ENCODE results near the gene KRT72. TPM values are rescaled to one million over a fixed set of nuclear protein-coding genes. Genes with fewer than 3 reads are reported as not detected.
A peak's percentile ranks its signal among the peaks of the same experiment; 100 is the strongest.

KRT72 gene
- total and polyA plus RNA-seq, 7 experiments from 2014 or later, result 0.71 to 149 (median 74.1) TPM; not detected in 1

GRCh38 chr12:52606096-52606495 lies 4.8 kb upstream of the KRT72 start:
- ATAC-seq (no peak), DNase-seq (no peak)
- Histone ChIP-seq H3K9me3 (ENCODE audit: control insufficient read depth in 2 of 3, low read length in 3 of 3) (no peaks in the 10 kb centered on the region), H3K27me3 (ENCODE audit: control insufficient read depth in 2 of 2, insufficient read depth in 2 of 2, low read length in 2 of 2) (no peaks in the 10 kb centered on the region), H3K4me1 (ENCODE audit: control insufficient read depth in 2 of 2, insufficient read depth in 2 of 2, low read length in 2 of 2) (peaks cover 6 to 88% of the 10 kb centered on the region in 2 donors), H3K27ac (ENCODE audit: low read depth, low read length) (no peak overlapping the region), H3K36me3 (ENCODE audit: control insufficient read depth in 2 of 3, insufficient read depth in 3 of 3, low read length in 3 of 3) (no peaks in the 10 kb centered on the region), H3K4me3 (ENCODE audit: low read length) (no peak overlapping the region)
- POLR2A ChIA-PET, result interaction anchor here (0.7 to 2.9 kb wide), 16 partner anchors 9 to 108 kb away, joined by 3 to 12 read pairs (median 4); partner anchors contain the start of gene KRT1
- Mint-ChIP-seq H3K4me1 (peaks cover 55 to 98% (median 96%) of the 10 kb centered on the region in 7 donors), H3K27me3 (peaks cover 0 to 2% (median 0%) of the 10 kb centered on the region in 5 donors), H3K36me3 (peaks cover 0 to 8% (median 7%) of the 10 kb centered on the region in 5 donors), H3K4me3 (peak overlapping the region in 8 of 10 donors; percentile 1 to 76 (median 66)), H3K27ac (peak overlapping the region in 8 of 9 donors; percentile 85 to 99 (median 98)), H3K9me3 (peaks cover 0 to 4% (median 0%) of the 10 kb centered on the region in 11 donors)
- intact Hi-C loops (cut with micrococcal nuclease), result no loop called here
- CTCF ChIA-PET, result interaction anchor here (0.5 to 2.7 kb wide), 9 partner anchors 14 to 274 kb away, joined by 3 to 29 read pairs (median 5); no protein-coding TSS in a partner anchor

GRCh38 chr12:52605542-52605941 lies 4.3 kb upstream of the KRT72 start:
- ATAC-seq, result no peak
- Mint-ChIP-seq H3K9me3 (peaks cover 0 to 4% (median 0%) of the 10 kb centered on the region in 11 donors), H3K27ac (peak overlapping the region in 8 of 9 donors; percentile 85 to 99 (median 96)), H3K4me3 (peak overlapping the region in 9 of 10 donors; percentile 1 to 76 (median 67)), H3K27me3 (peaks cover 0 to 2% (median 0%) of the 10 kb centered on the region in 5 donors), H3K4me1 (peaks cover 50 to 95% (median 92%) of the 10 kb centered on the region in 7 donors), H3K36me3 (peaks cover 0 to 8% (median 7%) of the 10 kb centered on the region in 5 donors)
- no peak for DNase-seq
- CTCF ChIA-PET, result interaction anchor here (0.7 to 2.7 kb wide), 8 partner anchors 16 to 274 kb away, joined by 3 to 29 read pairs (median 5); no protein-coding TSS in a partner anchor
- H3K27me3 ChIP-seq (ENCODE audit: control insufficient read depth in 2 of 2, insufficient read depth in 2 of 2, low read length in 2 of 2), result no peaks in the 10 kb centered on the region
- intact Hi-C loops (cut with micrococcal nuclease), result no loop called here
- no peak overlapping the region for H3K4me3 ChIP-seq (ENCODE audit: low read length)
- H3K9me3 ChIP-seq (ENCODE audit: control insufficient read depth in 2 of 3, low read length in 3 of 3), result no peaks in the 10 kb centered on the region
- peaks cover 6 to 83% of the 10 kb centered on the region in 2 donors for H3K4me1 ChIP-seq (ENCODE audit: control insufficient read depth in 2 of 2, insufficient read depth in 2 of 2, low read length in 2 of 2)
- no peaks in the 10 kb centered on the region for H3K36me3 ChIP-seq (ENCODE audit: control insufficient read depth in 2 of 3, insufficient read depth in 3 of 3, low read length in 3 of 3)
- POLR2A ChIA-PET, result interaction anchor here (0.8 to 2.9 kb wide), 16 partner anchors 8 to 108 kb away, joined by 3 to 12 read pairs (median 4); no protein-coding TSS in a partner anchor
- H3K27ac ChIP-seq (ENCODE audit: low read depth, low read length), result peak overlapping the region; percentile 56

GRCh38 chr12:52604859-52605258 lies 3.6 kb upstream of the KRT72 start:
- peak in 1 of 9 donors; percentile 14 for DNase-seq
- H3K4me1 Mint-ChIP-seq, result peaks cover 44 to 95% (median 90%) of the 10 kb centered on the region in 7 donors
- Histone ChIP-seq H3K27ac (ENCODE audit: low read depth, low read length) (peak overlapping the region; percentile 56), H3K27me3 (ENCODE audit: control insufficient read depth in 2 of 2, insufficient read depth in 2 of 2, low read length in 2 of 2) (no peaks in the 10 kb centered on the region), H3K4me3 (ENCODE audit: low read length) (peak overlapping the region; percentile 6), H3K36me3 (ENCODE audit: control insufficient read depth in 2 of 3, insufficient read depth in 3 of 3, low read length in 3 of 3) (no peaks in the 10 kb centered on the region), H3K9me3 (ENCODE audit: control insufficient read depth in 2 of 3, low read length in 3 of 3) (no peaks in the 10 kb centered on the region), H3K4me1 (ENCODE audit: control insufficient read depth in 2 of 2, insufficient read depth in 2 of 2, low read length in 2 of 2) (peaks cover 3 to 78% of the 10 kb centered on the region in 2 donors)
- peaks cover 0 to 11% (median 7%) of the 10 kb centered on the region in 5 donors for H3K36me3 Mint-ChIP-seq
- H3K4me3 Mint-ChIP-seq, result peak overlapping the region; percentile 10 to 79 (median 62)
- peaks cover 0 to 8% (median 0%) of the 10 kb centered on the region in 5 donors for H3K27me3 Mint-ChIP-seq
- ChIA-PET POLR2A (interaction anchor here (0.6 to 2.9 kb wide), 12 partner anchors 8 to 104 kb away, joined by 3 to 12 read pairs (median 5); no protein-coding TSS in a partner anchor), CTCF (interaction anchor here (0.7 to 2.7 kb wide), 4 partner anchors 15 to 103 kb away, joined by 4 to 29 read pairs (median 6); no protein-coding TSS in a partner anchor)
- ATAC-seq, result no peak
- peaks cover 0 to 4% (median 0%) of the 10 kb centered on the region in 11 donors for H3K9me3 Mint-ChIP-seq
- H3K27ac Mint-ChIP-seq, result peak overlapping the region; percentile 51 to 99 (median 96)
- intact Hi-C loops (cut with micrococcal nuclease), result no loop called here

GRCh38 chr12:52603314-52603713 lies 2.1 kb upstream of the KRT72 start:
- ATAC-seq (peak; percentile 82), DNase-seq (peak in 8 of 9 donors; percentile 8 to 73 (median 66))
- CTCF ChIA-PET, result no interaction called here
- H3K36me3 Mint-ChIP-seq, result peaks cover 5 to 18% (median 16%) of the 10 kb centered on the region in 5 donors
- H3K27ac Mint-ChIP-seq, result peak overlapping the region in 8 of 9 donors; percentile 84 to 97 (median 94)
- peaks cover 0 to 4% (median 0%) of the 10 kb centered on the region in 11 donors for H3K9me3 Mint-ChIP-seq
- Histone ChIP-seq H3K27me3 (ENCODE audit: control insufficient read depth in 2 of 2, insufficient read depth in 2 of 2, low read length in 2 of 2) (no peaks in the 10 kb centered on the region), H3K27ac (ENCODE audit: low read depth, low read length) (peak overlapping the region; percentile 24), H3K4me1 (ENCODE audit: control insufficient read depth in 2 of 2, insufficient read depth in 2 of 2, low read length in 2 of 2) (peaks cover 0 to 63% of the 10 kb centered on the region in 2 donors), H3K9me3 (ENCODE audit: control insufficient read depth in 2 of 3, low read length in 3 of 3) (no peaks in the 10 kb centered on the region), H3K4me3 (ENCODE audit: low read length) (peak overlapping the region; percentile 9), H3K36me3 (ENCODE audit: control insufficient read depth in 2 of 3, insufficient read depth in 3 of 3, low read length in 3 of 3) (no peaks in the 10 kb centered on the region)
- H3K27me3 Mint-ChIP-seq, result peaks cover 0 to 21% (median 0%) of the 10 kb centered on the region in 5 donors
- H3K4me3 Mint-ChIP-seq, result peak overlapping the region in 9 of 10 donors; percentile 45 to 79 (median 65)
- intact Hi-C loops (cut with micrococcal nuclease), result no loop called here
- peaks cover 31 to 94% (median 82%) of the 10 kb centered on the region in 7 donors for H3K4me1 Mint-ChIP-seq
- POLR2A ChIA-PET, result no interaction called here

GRCh38 chr12:52602552-52602951 lies 1.3 kb upstream of the KRT72 start:
- H3K4me3 ChIP-seq (ENCODE audit: low read length), result no peak overlapping the region
- H3K36me3 ChIP-seq (ENCODE audit: control insufficient read depth in 2 of 3, insufficient read depth in 3 of 3, low read length in 3 of 3), result no peaks in the 10 kb centered on the region
- ChIA-PET POLR2A (interaction anchor here (0.6 to 2.1 kb wide), 2 partner anchors 14 to 36 kb away, joined by 3 to 5 read pairs; no protein-coding TSS in a partner anchor), CTCF (interaction anchor here (1.0 kb wide), 1 partner anchor 8 kb away, joined by 5 read pairs; no protein-coding TSS in a partner anchor)
- peak overlapping the region in 7 of 10 donors; percentile 21 to 71 (median 63) for H3K4me3 Mint-ChIP-seq
- peaks cover 5 to 22% (median 14%) of the 10 kb centered on the region in 5 donors for H3K36me3 Mint-ChIP-seq
- peaks cover 0 to 55% of the 10 kb centered on the region in 2 donors for H3K4me1 ChIP-seq (ENCODE audit: control insufficient read depth in 2 of 2, insufficient read depth in 2 of 2, low read length in 2 of 2)
- H3K4me1 Mint-ChIP-seq, result peaks cover 27 to 88% (median 75%) of the 10 kb centered on the region in 7 donors
- peaks cover 0 to 28% (median 0%) of the 10 kb centered on the region in 5 donors for H3K27me3 Mint-ChIP-seq
- intact Hi-C loops (cut with micrococcal nuclease), result no loop called here
- peak overlapping the region in 8 of 9 donors; percentile 76 to 97 (median 94) for H3K27ac Mint-ChIP-seq
- peaks cover 0 to 4% (median 0%) of the 10 kb centered on the region in 11 donors for H3K9me3 Mint-ChIP-seq
- ATAC-seq (no peak), DNase-seq (peak in 1 of 9 donors; percentile 6)
- no peaks in the 10 kb centered on the region for H3K27me3 ChIP-seq (ENCODE audit: control insufficient read depth in 2 of 2, insufficient read depth in 2 of 2, low read length in 2 of 2)
- no peak overlapping the region for H3K27ac ChIP-seq (ENCODE audit: low read depth, low read length)
- H3K9me3 ChIP-seq (ENCODE audit: control insufficient read depth in 2 of 3, low read length in 3 of 3), result no peaks in the 10 kb centered on the region

GRCh38 chr12:52601671-52602070 lies 408 bp upstream of the KRT72 start:
- ChIA-PET POLR2A (interaction anchor here (2.1 kb wide), 1 partner anchor 13 kb away, joined by 5 read pairs; no protein-coding TSS in a partner anchor), CTCF (no interaction called here)
- H3K27ac ChIP-seq (ENCODE audit: low read depth, low read length), result no peak overlapping the region
- peaks cover 0 to 46% of the 10 kb centered on the region in 2 donors for H3K4me1 ChIP-seq (ENCODE audit: control insufficient read depth in 2 of 2, insufficient read depth in 2 of 2, low read length in 2 of 2)
- peaks cover 0 to 4% (median 0%) of the 10 kb centered on the region in 11 donors for H3K9me3 Mint-ChIP-seq
- H3K4me3 ChIP-seq (ENCODE audit: low read length), result no peak overlapping the region
- H3K9me3 ChIP-seq (ENCODE audit: control insufficient read depth in 2 of 3, low read length in 3 of 3), result no peaks in the 10 kb centered on the region
- peak overlapping the region in 4 of 10 donors; percentile 56 to 71 (median 65) for H3K4me3 Mint-ChIP-seq
- peaks cover 0 to 31% (median 0%) of the 10 kb centered on the region in 5 donors for H3K27me3 Mint-ChIP-seq
- ATAC-seq, result no peak
- no peaks in the 10 kb centered on the region for H3K27me3 ChIP-seq (ENCODE audit: control insufficient read depth in 2 of 2, insufficient read depth in 2 of 2, low read length in 2 of 2)
- peak overlapping the region in 7 of 9 donors; percentile 24 to 97 (median 59) for H3K27ac Mint-ChIP-seq
- H3K36me3 ChIP-seq (ENCODE audit: control insufficient read depth in 2 of 3, insufficient read depth in 3 of 3, low read length in 3 of 3), result no peaks in the 10 kb centered on the region
- H3K36me3 Mint-ChIP-seq, result peaks cover 5 to 28% (median 12%) of the 10 kb centered on the region in 5 donors
- peaks cover 20 to 79% (median 66%) of the 10 kb centered on the region in 7 donors for H3K4me1 Mint-ChIP-seq
- intact Hi-C loops (cut with micrococcal nuclease), result no loop called here
- DNase-seq, result peak in 1 of 9 donors; percentile 15
